Activated naive CD4-positive, alpha-beta T cell treated with anti-CD3 and anti-CD28 coated beads, Interleukin-2, amount 10 ng/mL, durations not matched to agents 7 days and 5 days (primary cell): Measurements from ENCODE around the gene TTLL5.

Experiments
- CTCF ChIA-PET: fragments of 350-600 bp; sonication (Branson Sonifier 250); formaldehyde crosslinking; loops from one replicate; lab custom pipeline; 2021; ENCODE audit warnings: antibody characterized with exemption; lab: Charles Lee
- DNase-seq: peaks from one replicate; pipeline ENCODE4 v3.0.0-alpha.2; 2020
- H3K27ac Mint-ChIP-seq: one replicate; pipeline ENCODE4 v1.8.0; 2021; ENCODE audit warnings: mild to moderate bottlenecking, moderate library complexity, mixed read lengths
- H3K27me3 Mint-ChIP-seq: one replicate; pipeline ENCODE4 v1.8.0; 2021; ENCODE audit warnings: mild to moderate bottlenecking, mixed read lengths
- H3K36me3 Mint-ChIP-seq: one replicate; pipeline ENCODE4 v1.8.0; 2021; ENCODE audit warnings: mixed read lengths
- H3K4me1 Mint-ChIP-seq: one replicate; pipeline ENCODE4 v1.8.0; 2021; ENCODE audit warnings: mixed read lengths
- H3K4me3 Mint-ChIP-seq: one replicate; pipeline ENCODE4 v1.8.0; 2021; ENCODE audit warnings: mild to moderate bottlenecking, moderate library complexity, mixed read lengths
- H3K9me3 Mint-ChIP-seq: one replicate; pipeline ENCODE4 v1.8.0; 2021; ENCODE audit warnings: mixed read lengths

TTLL5 gene

DNA sequence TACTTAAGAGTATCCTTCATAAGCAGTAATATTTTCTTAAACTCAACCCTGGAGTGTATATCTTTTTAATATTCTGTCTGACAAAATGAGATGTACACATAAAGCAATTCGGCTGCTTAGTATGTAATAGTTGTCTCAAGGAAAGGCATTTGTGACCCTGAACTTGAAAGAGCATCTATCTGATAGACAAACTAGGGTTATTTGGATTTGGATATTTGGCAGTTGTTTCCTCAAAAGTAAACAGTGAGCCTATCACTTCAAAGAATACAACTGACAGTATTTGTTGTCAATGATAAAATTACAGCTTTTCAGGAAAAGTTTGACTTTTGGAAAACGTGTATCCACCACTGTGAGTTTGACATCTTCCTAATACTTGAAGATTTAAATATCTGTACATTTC, 197.3 kb downstream of the TTLL5 start:
- peaks cover 2% of the 10 kb centered on the region for H3K4me1 Mint-ChIP-seq
- H3K9me3 Mint-ChIP-seq, result no peaks in the 10 kb centered on the region
- no peaks in the 10 kb centered on the region for H3K27me3 Mint-ChIP-seq
- no peak for DNase-seq
- peaks cover 6% of the 10 kb centered on the region for H3K36me3 Mint-ChIP-seq
- CTCF ChIA-PET, result no interaction called here
- no peak overlapping the region for H3K4me3 Mint-ChIP-seq
- H3K27ac Mint-ChIP-seq, result no peak overlapping the region

- Mint-ChIP-seq H3K27me3 (no peaks in the 10 kb centered on the region), H3K4me1 (peaks cover 2% of the 10 kb centered on the region), H3K4me3 (no peak overlapping the region), H3K36me3 (peaks cover 6% of the 10 kb centered on the region), H3K9me3 (no peaks in the 10 kb centered on the region), H3K27ac (no peak overlapping the region)
- CTCF ChIA-PET, result interaction anchor here (0.8 kb wide), 1 partner anchor 65 kb away, joined by 3 read pairs; no protein-coding TSS in a partner anchor
- DNase-seq, result no peak
These were observed 198.7 kb downstream of the TTLL5 start for GRCh38 chr14:75859746-75860145.

DNA sequence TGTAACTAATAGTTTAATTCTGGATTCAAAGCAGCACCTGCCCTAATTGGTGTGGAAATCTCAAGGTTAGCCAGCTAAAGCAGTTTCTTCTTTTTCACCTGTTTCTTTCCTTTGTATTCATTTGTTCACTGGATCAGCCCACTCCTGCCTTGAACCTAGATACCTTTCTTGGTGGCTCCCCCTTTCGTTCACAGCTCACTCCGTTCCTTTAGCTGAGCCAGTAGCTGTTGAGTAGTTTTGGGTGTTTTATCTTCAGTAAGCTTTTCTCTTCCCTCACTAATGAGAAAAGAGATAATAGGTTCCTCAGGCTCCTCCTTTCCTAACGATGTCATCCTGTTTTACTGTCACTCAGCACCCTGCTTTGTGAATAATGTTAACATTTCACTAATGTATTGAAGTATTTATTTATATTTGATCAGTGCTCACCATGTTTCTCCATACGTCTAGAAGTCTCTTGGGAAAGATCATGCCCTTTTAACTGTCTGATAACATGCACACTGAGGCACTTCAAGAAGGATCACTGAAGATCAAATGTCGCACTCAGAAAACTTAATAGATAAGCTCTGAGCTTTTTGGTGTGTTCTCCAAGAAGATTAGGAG, 199.6 kb downstream of the TTLL5 start:
- Mint-ChIP-seq H3K27me3 (no peaks in the 10 kb centered on the region), H3K9me3 (no peaks in the 10 kb centered on the region), H3K36me3 (peaks cover 1% of the 10 kb centered on the region), H3K27ac (no peak overlapping the region), H3K4me3 (no peak overlapping the region), H3K4me1 (peaks cover 2% of the 10 kb centered on the region)
- no peak for DNase-seq
- CTCF ChIA-PET, result interaction anchor here (1.3 kb wide), 1 partner anchor 46 kb away, joined by 4 read pairs; no protein-coding TSS in a partner anchor

DNA sequence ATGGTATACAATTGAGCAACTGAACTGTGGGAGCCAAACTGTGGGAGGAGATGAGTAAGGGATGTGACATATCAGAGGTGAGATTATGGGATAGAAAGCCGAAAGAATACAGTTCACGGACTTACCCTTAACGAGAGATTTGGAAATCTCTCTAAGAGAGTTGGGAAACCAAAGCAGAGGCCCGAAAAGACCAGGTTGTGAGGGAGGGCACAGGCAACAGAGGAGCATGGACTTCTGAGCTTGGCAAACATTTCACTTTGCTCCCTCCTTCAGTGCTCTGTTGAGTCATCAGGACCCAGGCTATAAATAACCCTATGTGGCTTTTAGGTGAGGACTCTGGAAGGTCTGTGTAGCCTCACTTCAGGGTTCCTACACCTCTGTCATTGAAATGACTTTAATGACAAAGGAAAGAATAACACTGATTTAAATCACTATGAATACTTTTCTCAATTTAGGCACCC, 200.1 kb downstream of the TTLL5 start:
- H3K4me1 Mint-ChIP-seq, result peaks cover 2% of the 10 kb centered on the region
- no peak overlapping the region for H3K4me3 Mint-ChIP-seq
- no peaks in the 10 kb centered on the region for H3K36me3 Mint-ChIP-seq
- no peak overlapping the region for H3K27ac Mint-ChIP-seq
- no peaks in the 10 kb centered on the region for H3K9me3 Mint-ChIP-seq
- H3K27me3 Mint-ChIP-seq, result no peaks in the 10 kb centered on the region
- CTCF ChIA-PET, result interaction anchor here (1.3 kb wide), 1 partner anchor 46 kb away, joined by 4 read pairs; no protein-coding TSS in a partner anchor
- no peak for DNase-seq

DNA sequence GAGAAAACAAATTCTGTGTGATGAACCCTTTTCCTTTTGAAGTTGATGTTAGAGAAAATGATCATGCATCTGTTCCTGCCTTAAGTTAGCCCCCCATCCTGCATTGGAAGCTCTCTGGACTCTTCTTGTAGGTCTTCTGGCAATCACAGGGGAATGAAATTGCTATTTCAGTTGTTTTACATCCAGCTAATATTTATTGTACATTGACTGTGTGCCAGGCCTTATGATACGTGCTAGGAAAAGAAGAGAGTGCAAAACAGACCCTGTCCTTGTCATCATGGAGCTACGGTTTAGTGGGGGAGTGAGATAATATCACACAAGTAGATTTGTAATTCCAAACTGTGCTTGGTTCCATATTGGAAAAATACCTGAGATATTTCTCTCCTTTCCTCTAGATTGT, 202.2 kb downstream of the TTLL5 start:
- Mint-ChIP-seq H3K4me3 (no peak overlapping the region), H3K36me3 (no peaks in the 10 kb centered on the region), H3K4me1 (peaks cover 2% of the 10 kb centered on the region), H3K27ac (no peak overlapping the region), H3K27me3 (no peaks in the 10 kb centered on the region), H3K9me3 (no peaks in the 10 kb centered on the region)
- CTCF ChIA-PET, result no interaction called here
- no peak for DNase-seq

DNA sequence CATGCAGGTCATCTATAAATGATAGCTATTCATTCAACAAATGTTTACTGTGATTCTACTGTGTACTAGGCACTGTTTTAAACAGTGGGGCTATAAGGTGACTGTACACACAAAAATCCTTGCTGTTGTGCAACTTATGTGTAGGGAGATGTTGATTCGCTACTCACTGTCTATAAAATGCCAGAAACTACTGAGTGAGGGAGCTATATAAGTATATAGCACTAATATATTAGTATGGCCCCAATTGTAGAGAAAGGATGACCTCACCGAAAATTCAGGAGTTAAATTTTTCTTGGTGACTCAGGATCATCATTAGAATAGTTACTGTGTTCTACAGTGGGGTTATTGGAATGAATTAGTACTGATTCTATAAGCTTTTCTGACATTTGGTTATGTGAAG, 203.3 kb downstream of the TTLL5 start:
- no peaks in the 10 kb centered on the region for H3K9me3 Mint-ChIP-seq
- peaks cover 2% of the 10 kb centered on the region for H3K4me1 Mint-ChIP-seq
- H3K27ac Mint-ChIP-seq, result no peak overlapping the region
- no peaks in the 10 kb centered on the region for H3K36me3 Mint-ChIP-seq
- H3K4me3 Mint-ChIP-seq, result no peak overlapping the region
- DNase-seq, result no peak
- H3K27me3 Mint-ChIP-seq, result no peaks in the 10 kb centered on the region
- CTCF ChIA-PET, result no interaction called here

GRCh38 chr14:75865531-75865930, 204.5 kb downstream of the TTLL5 start:
- Mint-ChIP-seq H3K4me1 (peaks cover 2% of the 10 kb centered on the region), H3K27me3 (no peaks in the 10 kb centered on the region), H3K4me3 (no peak overlapping the region), H3K9me3 (no peaks in the 10 kb centered on the region), H3K36me3 (no peaks in the 10 kb centered on the region), H3K27ac (no peak overlapping the region)
- CTCF ChIA-PET, result no interaction called here
- DNase-seq, result no peak

GRCh38 chr14:75866970-75867369, 205.9 kb downstream of the TTLL5 start:
- Mint-ChIP-seq H3K27ac (no peak overlapping the region), H3K36me3 (no peaks in the 10 kb centered on the region), H3K4me1 (peaks cover 3% of the 10 kb centered on the region), H3K27me3 (no peaks in the 10 kb centered on the region), H3K4me3 (no peak overlapping the region), H3K9me3 (no peaks in the 10 kb centered on the region)
- DNase-seq, result no peak
- CTCF ChIA-PET, result no interaction called here

- DNase-seq, result no peak
- H3K27me3 Mint-ChIP-seq, result no peaks in the 10 kb centered on the region
- H3K9me3 Mint-ChIP-seq, result no peaks in the 10 kb centered on the region
- no peaks in the 10 kb centered on the region for H3K36me3 Mint-ChIP-seq
- H3K27ac Mint-ChIP-seq, result no peak overlapping the region
- H3K4me3 Mint-ChIP-seq, result no peak overlapping the region
- H3K4me1 Mint-ChIP-seq, result peaks cover 7% of the 10 kb centered on the region
- CTCF ChIA-PET, result no interaction called here
These were observed 210.3 kb downstream of the TTLL5 start for GRCh38 chr14:75871181-75871880.

DNA sequence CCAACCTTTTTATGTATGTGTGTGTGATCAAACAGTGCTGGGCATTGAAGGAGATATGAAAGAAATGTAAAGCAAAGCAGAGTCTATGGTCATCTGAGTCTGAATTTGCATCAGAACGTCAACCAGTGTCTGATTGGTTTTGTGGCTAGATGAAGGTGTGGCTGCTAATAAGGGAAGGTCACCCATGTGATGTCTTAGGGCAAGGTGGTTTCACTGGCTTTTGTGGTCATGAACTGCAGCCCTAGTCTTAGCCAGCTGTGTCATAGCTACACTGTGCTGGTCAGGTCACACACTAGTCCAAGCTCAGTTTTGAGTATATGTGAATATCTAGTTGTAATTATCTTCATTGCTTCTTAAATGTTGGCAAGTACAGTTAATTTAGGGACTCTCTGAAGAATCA, 214.9 kb downstream of the TTLL5 start:
- Mint-ChIP-seq H3K36me3 (no peaks in the 10 kb centered on the region), H3K27ac (no peak overlapping the region), H3K27me3 (no peaks in the 10 kb centered on the region), H3K4me3 (no peak overlapping the region), H3K9me3 (no peaks in the 10 kb centered on the region), H3K4me1 (peaks cover 7% of the 10 kb centered on the region)
- CTCF ChIA-PET, result no interaction called here
- DNase-seq, result no peak

GRCh38 chr14:75876530-75876929, 215.5 kb downstream of the TTLL5 start:
- Mint-ChIP-seq H3K36me3 (no peaks in the 10 kb centered on the region), H3K27me3 (no peaks in the 10 kb centered on the region), H3K27ac (no peak overlapping the region), H3K4me3 (no peak overlapping the region), H3K4me1 (peaks cover 6% of the 10 kb centered on the region), H3K9me3 (no peaks in the 10 kb centered on the region)
- DNase-seq, result no peak
- CTCF ChIA-PET, result no interaction called here

- no peaks in the 10 kb centered on the region for H3K27me3 Mint-ChIP-seq
- H3K4me1 Mint-ChIP-seq, result peaks cover 3% of the 10 kb centered on the region
- H3K4me3 Mint-ChIP-seq, result no peak overlapping the region
- H3K9me3 Mint-ChIP-seq, result no peaks in the 10 kb centered on the region
- H3K36me3 Mint-ChIP-seq, result no peaks in the 10 kb centered on the region
- CTCF ChIA-PET, result no interaction called here
- DNase-seq, result no peak
- H3K27ac Mint-ChIP-seq, result no peak overlapping the region
These were observed 216.2 kb downstream of the TTLL5 start for GRCh38 chr14:75877292-75877691.

DNA sequence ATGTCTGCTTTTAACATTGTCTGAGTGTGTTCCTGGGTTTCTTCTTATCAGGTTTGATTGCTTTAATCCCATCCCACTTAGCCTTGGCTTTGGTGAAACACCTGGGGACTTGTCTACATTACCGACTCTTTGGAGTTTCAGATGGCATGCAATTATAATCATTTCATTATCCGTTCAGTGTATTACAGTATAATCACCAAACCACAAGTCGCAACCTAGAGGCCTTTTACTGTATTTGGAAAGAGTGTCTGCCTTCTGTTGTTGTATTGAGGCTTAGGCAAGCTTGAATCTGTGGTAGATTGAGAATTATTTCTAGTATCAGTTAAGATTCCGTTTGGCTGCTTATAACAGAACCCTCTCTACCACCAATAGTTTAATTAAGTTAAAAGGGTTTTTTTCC, 216.8 kb downstream of the TTLL5 start:
- no peaks in the 10 kb centered on the region for H3K27me3 Mint-ChIP-seq
- H3K4me1 Mint-ChIP-seq, result peaks cover 3% of the 10 kb centered on the region
- H3K27ac Mint-ChIP-seq, result no peak overlapping the region
- H3K9me3 Mint-ChIP-seq, result no peaks in the 10 kb centered on the region
- no peak overlapping the region for H3K4me3 Mint-ChIP-seq
- H3K36me3 Mint-ChIP-seq, result no peaks in the 10 kb centered on the region
- CTCF ChIA-PET, result no interaction called here
- DNase-seq, result no peak

GRCh38 chr14:75879031-75879430, 218.0 kb downstream of the TTLL5 start:
- H3K9me3 Mint-ChIP-seq, result no peaks in the 10 kb centered on the region
- DNase-seq, result no peak
- no peaks in the 10 kb centered on the region for H3K27me3 Mint-ChIP-seq
- CTCF ChIA-PET, result no interaction called here
- H3K4me3 Mint-ChIP-seq, result no peak overlapping the region
- H3K36me3 Mint-ChIP-seq, result peaks cover 2% of the 10 kb centered on the region
- H3K4me1 Mint-ChIP-seq, result peaks cover 3% of the 10 kb centered on the region
- H3K27ac Mint-ChIP-seq, result no peak overlapping the region

GRCh38 chr14:75880512-75880911, 219.5 kb downstream of the TTLL5 start:
- Mint-ChIP-seq H3K36me3 (peaks cover 3% of the 10 kb centered on the region), H3K27ac (no peak overlapping the region), H3K9me3 (no peaks in the 10 kb centered on the region), H3K27me3 (no peaks in the 10 kb centered on the region), H3K4me1 (peaks cover 3% of the 10 kb centered on the region), H3K4me3 (no peak overlapping the region)
- CTCF ChIA-PET, result interaction anchor here (1.0 to 1.3 kb wide), 3 partner anchors 9 to 52 kb away, joined by 3 to 4 read pairs (median 3); no protein-coding TSS in a partner anchor
- no peak for DNase-seq
